Neural progenitor cell (in vitro differentiated cells): ENCODE data around the gene AJAP1. TPM values are rescaled to one million over a fixed set of nuclear protein-coding genes. Genes with fewer than 3 reads are reported as not detected.

Experiments
- DNase-seq: peaks from one replicate; pipeline ENCODE4 v3.0.0-alpha.2; 2016; ENCODE audit warnings: low spot score
- H2AFZ ChIP-seq: fragments of 200-600 bp; sonication (generic); replicated peaks from 2 replicates; pipeline ENCODE4 v1.6.1; 2016; ENCODE audit warnings: antibody characterized with exemption
- H3F3A ChIP-seq: fragments of 200-600 bp; sonication (generic); 2 replicates; pipeline ENCODE4 v1.6.1; 2016; ENCODE audit warnings: antibody characterized with exemption, low read depth
- H3K27ac ChIP-seq: fragments of 200-600 bp; sonication (generic); 2 replicates; pipeline ENCODE4 v1.5.1; 2016; ENCODE audit warnings: mild to moderate bottlenecking
- H3K27me3 ChIP-seq: fragments of 200-600 bp; sonication (generic); 2 replicates; pipeline ENCODE4 v1.6.1; 2016; ENCODE audit warnings: mild to moderate bottlenecking, moderate library complexity
- H3K36me3 ChIP-seq: fragments of 200-600 bp; sonication (generic); 2 replicates; pipeline ENCODE4 v1.5.1; 2016
- H3K4me1 ChIP-seq: fragments of 200-600 bp; sonication (generic); 2 replicates; pipeline ENCODE4 v1.6.1; 2016; ENCODE audit warnings: mixed run types
- H3K4me2 ChIP-seq: fragments of 200-600 bp; sonication (generic); 2 replicates; pipeline ENCODE4 v1.6.1; 2016
- H3K4me3 ChIP-seq: fragments of 200-600 bp; sonication (generic); 2 replicates; pipeline ENCODE4 v1.5.1; 2016
- H3K79me2 ChIP-seq: fragments of 200-600 bp; sonication (generic); 2 replicates; pipeline ENCODE4 v1.6.1; 2016; ENCODE audit warnings: low read depth
- H3K9ac ChIP-seq: fragments of 200-600 bp; sonication (generic); 2 replicates; pipeline ENCODE4 v1.6.1; 2016
- H3K9me3 ChIP-seq: fragments of 200-600 bp; sonication (generic); 2 replicates; pipeline ENCODE4 v1.5.1; 2016; ENCODE audit warnings: low read depth
- H4K20me1 ChIP-seq: fragments of 200-600 bp; sonication (generic); 2 replicates; pipeline ENCODE4 v1.6.1; 2016; ENCODE audit warnings: low read depth
- H3K27ac Mint-ChIP-seq: 3 replicates; pipeline ENCODE4 v1.8.0; 2021; ENCODE audit warnings: mixed read lengths
- H3K27me3 Mint-ChIP-seq: 2 replicates; pipeline ENCODE4 v1.8.0; 2022; ENCODE audit warnings: low read depth, mild to moderate bottlenecking, inconsistent platforms, moderate library complexity, mixed read lengths; ENCODE audit not compliant: insufficient read depth
- H3K36me3 Mint-ChIP-seq: 3 replicates; pipeline ENCODE4 v1.8.0; 2021; ENCODE audit warnings: mixed read lengths
- H3K4me1 Mint-ChIP-seq: 3 replicates; pipeline ENCODE4 v1.8.0; 2021; ENCODE audit warnings: mixed read lengths
- H3K4me3 Mint-ChIP-seq: 3 replicates; pipeline ENCODE4 v1.8.0; 2021; ENCODE audit warnings: mild to moderate bottlenecking, moderate library complexity, mixed read lengths
- H3K9me3 Mint-ChIP-seq: 3 replicates; pipeline ENCODE4 v1.8.0; 2020; ENCODE audit warnings: mixed read lengths
- EZH2 ChIP-seq: fragments of 200-600 bp; sonication (generic); IDR thresholded peaks from 2 replicates; pipeline ENCODE4 v1.6.1; 2017; ENCODE audit warnings: antibody characterized with exemption, mild to moderate bottlenecking, moderate library complexity
- EZH2phosphoT487 ChIP-seq: fragments of 200-600 bp; sonication (generic); IDR thresholded peaks from 2 replicates; pipeline ENCODE4 v1.6.1; 2017; ENCODE audit warnings: antibody characterized with exemption
- total RNA-seq: library from RNA; depleted of rRNA; stranded (reverse); fragments of >200 nt; gene quantifications from 2 replicates; pipeline ENCODE4 v1.2.3, GENCODE V29; 2015; ENCODE audit warnings: low replicate concordance
- TF ChIP-seq, protein P1 (sequence below): fragments of 200-600 bp; sonication (generic); IDR thresholded peaks from 2 replicates; pipeline ENCODE4 v1.5.1; 2017; ENCODE audit warnings: antibody characterized with exemption, mild to moderate bottlenecking

AJAP1 gene
- total RNA-seq, 1 donor from 2014 or later, result 0.21 TPM

- no peaks in the 10 kb centered on the region for H3K27me3 ChIP-seq
- H3K4me1 ChIP-seq, result no peaks in the 10 kb centered on the region
- no peak overlapping the region for H3K9ac ChIP-seq
- TF ChIP-seq EZH2, result no peak
- TF ChIP-seq, protein P1, sequence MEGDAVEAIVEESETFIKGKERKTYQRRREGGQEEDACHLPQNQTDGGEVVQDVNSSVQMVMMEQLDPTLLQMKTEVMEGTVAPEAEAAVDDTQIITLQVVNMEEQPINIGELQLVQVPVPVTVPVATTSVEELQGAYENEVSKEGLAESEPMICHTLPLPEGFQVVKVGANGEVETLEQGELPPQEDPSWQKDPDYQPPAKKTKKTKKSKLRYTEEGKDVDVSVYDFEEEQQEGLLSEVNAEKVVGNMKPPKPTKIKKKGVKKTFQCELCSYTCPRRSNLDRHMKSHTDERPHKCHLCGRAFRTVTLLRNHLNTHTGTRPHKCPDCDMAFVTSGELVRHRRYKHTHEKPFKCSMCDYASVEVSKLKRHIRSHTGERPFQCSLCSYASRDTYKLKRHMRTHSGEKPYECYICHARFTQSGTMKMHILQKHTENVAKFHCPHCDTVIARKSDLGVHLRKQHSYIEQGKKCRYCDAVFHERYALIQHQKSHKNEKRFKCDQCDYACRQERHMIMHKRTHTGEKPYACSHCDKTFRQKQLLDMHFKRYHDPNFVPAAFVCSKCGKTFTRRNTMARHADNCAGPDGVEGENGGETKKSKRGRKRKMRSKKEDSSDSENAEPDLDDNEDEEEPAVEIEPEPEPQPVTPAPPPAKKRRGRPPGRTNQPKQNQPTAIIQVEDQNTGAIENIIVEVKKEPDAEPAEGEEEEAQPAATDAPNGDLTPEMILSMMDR, result no peak
- TF ChIP-seq EZH2phosphoT487, result no peak
- H3K4me3 ChIP-seq, result no peak overlapping the region
- Mint-ChIP-seq H3K36me3 (no peaks in the 10 kb centered on the region), H3K4me3 (peak overlapping the region; percentile 27), H3K9me3 (peaks cover 29% of the 10 kb centered on the region), H3K27ac (no peak overlapping the region), H3K27me3 (peaks cover 10% of the 10 kb centered on the region), H3K4me1 (peaks cover 18% of the 10 kb centered on the region)
- no peak overlapping the region for H3K27ac ChIP-seq
- H3K9me3 ChIP-seq, result no peaks in the 10 kb centered on the region
- H3K79me2 ChIP-seq, result no peaks in the 10 kb centered on the region
- no peak overlapping the region for H2AFZ ChIP-seq
- H3K4me2 ChIP-seq, result no peak overlapping the region
- H4K20me1 ChIP-seq, result no peaks in the 10 kb centered on the region
- no peaks in the 10 kb centered on the region for H3F3A ChIP-seq
- H3K36me3 ChIP-seq, result no peaks in the 10 kb centered on the region
- no peak for DNase-seq
Measured at GRCh38 chr1:4837031-4837600, 182.7 kb downstream of the AJAP1 start.

DNA sequence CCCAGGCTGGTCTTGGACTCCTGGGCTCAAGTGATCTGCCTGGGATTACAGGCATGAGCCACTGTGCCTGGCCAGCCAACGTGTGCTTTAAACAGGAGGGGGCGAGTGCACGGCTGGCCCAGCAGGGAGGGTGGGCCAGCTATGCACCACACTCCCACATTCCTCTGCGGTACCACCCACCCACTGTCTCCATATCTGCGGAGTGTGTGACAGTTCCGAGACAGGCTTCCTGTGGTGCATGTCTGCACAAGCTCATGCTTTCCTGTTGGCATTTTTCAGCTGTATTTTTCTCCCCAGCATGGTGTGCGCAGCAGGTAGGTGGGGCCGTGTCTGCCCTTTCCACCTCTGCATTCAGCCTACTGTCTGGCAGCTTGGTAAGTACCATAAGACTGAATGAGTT, 183.3 kb downstream of the AJAP1 start:
- H3K36me3 Mint-ChIP-seq, result no peaks in the 10 kb centered on the region
- DNase-seq, result no peak
- Histone ChIP-seq H2AFZ (no peak overlapping the region), H3K79me2 (no peaks in the 10 kb centered on the region), H3K9me3 (no peaks in the 10 kb centered on the region), H3K27me3 (no peaks in the 10 kb centered on the region), H3F3A (no peaks in the 10 kb centered on the region), H3K27ac (no peak overlapping the region), H3K4me2 (no peak overlapping the region), H3K4me1 (no peaks in the 10 kb centered on the region), H3K9ac (no peak overlapping the region), H4K20me1 (no peaks in the 10 kb centered on the region), H3K4me3 (no peak overlapping the region), H3K36me3 (no peaks in the 10 kb centered on the region)
- H3K9me3 Mint-ChIP-seq, result peaks cover 29% of the 10 kb centered on the region
- peaks cover 10% of the 10 kb centered on the region for H3K27me3 Mint-ChIP-seq
- H3K4me3 Mint-ChIP-seq, result peak overlapping the region; percentile 27
- H3K27ac Mint-ChIP-seq, result no peak overlapping the region
- TF ChIP-seq EZH2 (no peak), EZH2phosphoT487 (no peak)
- TF ChIP-seq, protein P1, result no peak
- peaks cover 20% of the 10 kb centered on the region for H3K4me1 Mint-ChIP-seq

DNA sequence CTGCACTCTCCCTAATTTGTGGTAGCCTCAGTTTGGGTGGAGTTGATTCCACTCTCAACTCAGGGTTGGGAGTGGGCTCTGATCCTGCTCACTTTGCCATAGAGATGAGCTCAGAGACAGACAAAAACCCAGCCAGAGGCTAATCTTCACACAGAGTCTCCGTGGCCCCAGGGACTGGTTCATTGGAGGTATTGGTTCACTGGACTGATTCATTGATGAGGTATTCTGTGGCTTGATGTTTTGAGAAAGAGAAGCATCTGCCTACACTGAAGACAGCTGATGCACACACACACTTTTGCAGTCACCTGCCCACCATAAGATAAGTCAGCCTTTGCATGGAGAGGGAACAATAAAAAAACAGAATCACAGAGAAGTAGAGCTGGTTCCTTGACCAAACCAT, 183.8 kb downstream of the AJAP1 start:
- no peak for DNase-seq
- H3F3A ChIP-seq, result no peaks in the 10 kb centered on the region
- H3K36me3 ChIP-seq, result no peaks in the 10 kb centered on the region
- no peak overlapping the region for H2AFZ ChIP-seq
- H3K4me3 Mint-ChIP-seq, result no peak overlapping the region
- H3K27me3 ChIP-seq, result no peaks in the 10 kb centered on the region
- H3K4me2 ChIP-seq, result no peak overlapping the region
- TF ChIP-seq, protein P1, result no peak
- TF ChIP-seq EZH2phosphoT487 (no peak), EZH2 (no peak)
- H3K27ac ChIP-seq, result no peak overlapping the region
- no peaks in the 10 kb centered on the region for H3K79me2 ChIP-seq
- peaks cover 20% of the 10 kb centered on the region for H3K4me1 Mint-ChIP-seq
- H3K36me3 Mint-ChIP-seq, result no peaks in the 10 kb centered on the region
- H3K4me1 ChIP-seq, result no peaks in the 10 kb centered on the region
- H3K4me3 ChIP-seq, result no peak overlapping the region
- no peak overlapping the region for H3K9ac ChIP-seq
- peaks cover 10% of the 10 kb centered on the region for H3K27me3 Mint-ChIP-seq
- no peaks in the 10 kb centered on the region for H4K20me1 ChIP-seq
- H3K27ac Mint-ChIP-seq, result no peak overlapping the region
- peaks cover 28% of the 10 kb centered on the region for H3K9me3 Mint-ChIP-seq
- no peaks in the 10 kb centered on the region for H3K9me3 ChIP-seq
